H1 (cell line): ENCODE measurements around the gene PSG2.
"Not testable (repeated sequence)": the region's sequence is repeated elsewhere in the genome, so short reads cannot be mapped to it uniquely, and the experiment has no call there.

Experiments used
- GTF2F1 ChIP-seq: IDR thresholded peaks from 2 replicates; pipeline ENCODE4 v1.6.1; 2012; ENCODE audit warnings: low read depth, low read length, improper control_type of control experiment, borderline replicate concordance
- POLR2A ChIP-seq, 2 experiments: IDR thresholded peaks; 1 replicate in 1 of 2; 2 replicates in 1 of 2; pipeline ENCODE4 v1.6.1; 2011; ENCODE audit warnings: low read depth in 2 of 2, low read length in 2 of 2, mild to moderate bottlenecking in 2 of 2; ENCODE audit errors: control extremely low read depth in 1 of 2
- SIN3A ChIP-seq, 2 experiments: IDR thresholded peaks in 1 of 2; conservative IDR thresholded peaks in 1 of 2; 2 replicates each; pipeline ENCODE4 v1.6.1; 2011 to 2012; ENCODE audit warnings: low read length in 2 of 2, improper control_type of control experiment in 1 of 2, low read depth in 1 of 2, mild to moderate bottlenecking in 1 of 2
- TCF12 ChIP-seq: IDR thresholded peaks from 2 replicates; pipeline ENCODE4 v1.6.1; 2011; ENCODE audit warnings: low read depth, mild to moderate bottlenecking, low read length
- TF ChIP-seq, protein P1 (sequence below): IDR thresholded peaks from 2 replicates; pipeline ENCODE4 v1.6.1; 2011; ENCODE audit warnings: low read depth, mild to moderate bottlenecking, low read length; ENCODE audit not compliant: insufficient read depth
- TF ChIP-seq, protein P2 (sequence below), 3 experiments: IDR thresholded peaks; 1 replicate in 2 of 3; 2 replicates in 1 of 3; pipeline versions ENCODE4 v1.5.1 to v1.6.1; 2011; ENCODE audit warnings: low read length in 3 of 3, mild to moderate bottlenecking in 3 of 3, inconsistent platforms in 2 of 3, low read depth in 1 of 3, moderate library complexity in 1 of 3; ENCODE audit not compliant: insufficient read depth in 1 of 3; ENCODE audit errors: control extremely low read depth in 1 of 3

DNA sequence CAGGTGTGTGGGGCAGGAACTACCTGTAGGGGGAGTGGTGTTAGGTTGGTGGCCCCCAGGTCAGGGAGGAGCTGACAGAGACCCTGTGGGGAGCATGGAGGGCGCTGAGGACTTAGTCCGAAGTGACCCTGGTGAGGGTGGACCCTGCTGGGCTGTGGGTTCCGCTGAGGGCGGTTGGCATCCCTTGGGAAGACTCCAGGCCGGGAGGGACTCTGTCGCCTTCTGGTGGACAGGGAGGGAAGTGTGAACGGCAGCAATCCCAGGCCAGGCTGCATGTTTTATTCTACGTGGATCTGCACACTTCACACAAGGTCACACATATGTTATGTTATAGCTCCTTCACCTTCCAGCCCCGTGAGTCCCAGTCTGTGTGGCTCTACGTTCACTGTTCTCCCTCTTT is 54.5 kb downstream of the PSG2 start:
- TF ChIP-seq, protein P1, sequence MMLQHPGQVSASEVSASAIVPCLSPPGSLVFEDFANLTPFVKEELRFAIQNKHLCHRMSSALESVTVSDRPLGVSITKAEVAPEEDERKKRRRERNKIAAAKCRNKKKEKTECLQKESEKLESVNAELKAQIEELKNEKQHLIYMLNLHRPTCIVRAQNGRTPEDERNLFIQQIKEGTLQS: not testable (repeated sequence)
- TF ChIP-seq POLR2A (IDR thresholded peaks at IDR 0.05; ENCODE audit: control extremely low read depth in 1 of 2, low read depth in 2 of 2, low read length in 2 of 2); SIN3A (conservative IDR thresholded peaks at IDR 0.05 in 1 of 2, IDR thresholded peaks at IDR 0.05 in 1 of 2; ENCODE audit: low read depth in 1 of 2, low read length in 2 of 2); TCF12; GTF2F1: not testable (repeated sequence)
- TF ChIP-seq, protein P2, sequence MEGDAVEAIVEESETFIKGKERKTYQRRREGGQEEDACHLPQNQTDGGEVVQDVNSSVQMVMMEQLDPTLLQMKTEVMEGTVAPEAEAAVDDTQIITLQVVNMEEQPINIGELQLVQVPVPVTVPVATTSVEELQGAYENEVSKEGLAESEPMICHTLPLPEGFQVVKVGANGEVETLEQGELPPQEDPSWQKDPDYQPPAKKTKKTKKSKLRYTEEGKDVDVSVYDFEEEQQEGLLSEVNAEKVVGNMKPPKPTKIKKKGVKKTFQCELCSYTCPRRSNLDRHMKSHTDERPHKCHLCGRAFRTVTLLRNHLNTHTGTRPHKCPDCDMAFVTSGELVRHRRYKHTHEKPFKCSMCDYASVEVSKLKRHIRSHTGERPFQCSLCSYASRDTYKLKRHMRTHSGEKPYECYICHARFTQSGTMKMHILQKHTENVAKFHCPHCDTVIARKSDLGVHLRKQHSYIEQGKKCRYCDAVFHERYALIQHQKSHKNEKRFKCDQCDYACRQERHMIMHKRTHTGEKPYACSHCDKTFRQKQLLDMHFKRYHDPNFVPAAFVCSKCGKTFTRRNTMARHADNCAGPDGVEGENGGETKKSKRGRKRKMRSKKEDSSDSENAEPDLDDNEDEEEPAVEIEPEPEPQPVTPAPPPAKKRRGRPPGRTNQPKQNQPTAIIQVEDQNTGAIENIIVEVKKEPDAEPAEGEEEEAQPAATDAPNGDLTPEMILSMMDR (IDR thresholded peaks at IDR 0.05; ENCODE audit: control extremely low read depth in 1 of 3, insufficient read depth in 1 of 3, low read depth in 1 of 3, low read length in 3 of 3): peak in 2 of 3 experiments; percentile 5 to 24; a peak in 2 of 4 replicates
